Gastrocnemius medialis (tissue), 4 donors: ENCODE data around the gene CTAG1B. TPM values are rescaled to one million over a fixed set of nuclear protein-coding genes. Genes with fewer than 3 reads are reported as not detected.

Experiments
- total RNA-seq, 4 donors: library from RNA; depleted of rRNA; stranded (reverse); fragments of >200 nt; gene quantifications; one replicate each; pipeline versions ENCODE4 v1.1.0 to v1.2.3, GENCODE V29; 2016

Gene CTAG1B
- total RNA-seq, 4 donors from 2014 or later = not detected

Other genes with a start within 250 kb of the CTAG1B start
- 100 to 1,000 TPM in 1 of 4 donors, 10 to 100 TPM in 3; 23.9 to 128 (median 88.9) TPM for gene FLNA, start 244.6 kb downstream of the CTAG1B start, total RNA-seq
- 10 to 100 TPM; 36.2 to 61.5 (median 53.2) TPM for gene EMD, start 240.0 kb downstream of the CTAG1B start, total RNA-seq
- 1,000 to 10,000 TPM; 3,899 to 6,066 (median 5,720) TPM for gene RPL10, start 220.9 kb downstream of the CTAG1B start, total RNA-seq
- 100 to 1,000 TPM in 3 of 4 donors, 10 to 100 TPM in 1; 88.4 to 148 (median 116) TPM for gene DNASE1L1, start 210.0 kb downstream of the CTAG1B start, total RNA-seq
- gene TAFAZZIN, start 207.7 kb downstream of the CTAG1B start, total RNA-seq = 10 to 100 TPM; 17.6 to 28.3 (median 20.1) TPM
- gene ATP6AP1, start 190.6 kb downstream of the CTAG1B start, total RNA-seq = 10 to 100 TPM; 16.7 to 37.8 (median 26.2) TPM
- gene GDI1, start 182.1 kb downstream of the CTAG1B start, total RNA-seq = 10 to 100 TPM; 19.8 to 54.5 (median 39.0) TPM
- 10 to 100 TPM; 30.9 to 55.4 (median 45.3) TPM for gene FAM50A, start 175.1 kb downstream of the CTAG1B start, total RNA-seq
- gene PLXNA3, start 161.0 kb downstream of the CTAG1B start, total RNA-seq = 10 to 100 TPM in 1 of 4 donors, 1 to 10 TPM in 3; 1.2 to 10.7 (median 2.8) TPM
- 10 to 100 TPM; 26.0 to 72.5 (median 29.3) TPM for gene LAGE3, start 140.0 kb downstream of the CTAG1B start, total RNA-seq
- 100 to 1,000 TPM in 1 of 4 donors, 10 to 100 TPM in 3; 54.6 to 116 (median 79.8) TPM for gene UBL4A, start 132.7 kb downstream of the CTAG1B start, total RNA-seq
- 10 to 100 TPM; 11.8 to 33.3 (median 21.0) TPM for gene SLC10A3, start 128.7 kb downstream of the CTAG1B start, total RNA-seq
- 10 to 100 TPM; 28.3 to 44.5 (median 37.8) TPM for gene FAM3A, start 103.0 kb downstream of the CTAG1B start, total RNA-seq
- 10 to 100 TPM in 1 of 4 donors, 1 to 10 TPM in 3; 1.5 to 23.9 (median 7.6) TPM for gene G6PD, start 72.4 kb downstream of the CTAG1B start, total RNA-seq
- gene IKBKG, start 71.7 kb downstream of the CTAG1B start, total RNA-seq = 10 to 100 TPM in 3 of 4 donors, 1 to 10 TPM in 1; 8.8 to 17.5 (median 11.6) TPM
- gene CTAG1A, start 34.1 kb downstream of the CTAG1B start, total RNA-seq = not detected
- not detected for gene CTAG2, start 34.3 kb upstream of the CTAG1B start, total RNA-seq
- 1 to 10 TPM in 3 of 4 donors, under 1 TPM in 1; 0.92 to 2.2 (median 1.1) TPM for gene GAB3, start 131.8 kb upstream of the CTAG1B start, total RNA-seq
- 10 to 100 TPM; 17.8 to 34.1 (median 21.7) TPM for gene DKC1, start 143.6 kb upstream of the CTAG1B start, total RNA-seq
- gene MPP1, start 186.2 kb upstream of the CTAG1B start, total RNA-seq = 10 to 100 TPM; 11.3 to 19.9 (median 15.9) TPM
- not detected for gene SMIM9, start 215.4 kb upstream of the CTAG1B start, total RNA-seq